Osteoblast (primary cell): Measurements from ENCODE around the gene TEDC2. TPM values are rescaled to one million over a fixed set of nuclear protein-coding genes. Genes with fewer than 3 reads are reported as not detected.

ENCODE experiments used
- DNase-seq: peaks from one replicate; pipeline ENCODE4 v3.0.0; 2011; ENCODE audit warnings: low spot score, mixed read lengths; ENCODE audit not compliant: insufficient read length; ENCODE audit errors: missing footprints
- H2AFZ ChIP-seq: 2 replicates; pipeline ENCODE4 v1.6.0; 2011; ENCODE audit warnings: mild to moderate bottlenecking, low read length
- H3K27ac ChIP-seq: 2 replicates; pipeline ENCODE4 v1.5.1; 2011; ENCODE audit warnings: mild to moderate bottlenecking, low read depth, low read length, moderate library complexity
- H3K27me3 ChIP-seq: 2 replicates; pipeline ENCODE4 v1.6.0; 2012; ENCODE audit warnings: mild to moderate bottlenecking, control low read depth, inconsistent platforms, low read length, moderate library complexity; ENCODE audit not compliant: insufficient read depth
- H3K36me3 ChIP-seq: 2 replicates; pipeline ENCODE4 v1.5.1; 2011; ENCODE audit warnings: mild to moderate bottlenecking, low read length, control low read depth, moderate library complexity; ENCODE audit not compliant: insufficient read depth
- H3K4me1 ChIP-seq: 2 replicates; pipeline ENCODE4 v1.5.1; 2011; ENCODE audit warnings: mild to moderate bottlenecking, low read length, control low read depth, moderate library complexity; ENCODE audit not compliant: insufficient read depth
- H3K4me2 ChIP-seq: 2 replicates; pipeline ENCODE4 v1.6.0; 2011; ENCODE audit warnings: mild to moderate bottlenecking, low read length; ENCODE audit not compliant: insufficient read depth
- H3K4me3 ChIP-seq: fragments of 200-600 bp; sonication (generic); 3 replicates; pipeline ENCODE4 v1.5.1; 2012; ENCODE audit warnings: mild to moderate bottlenecking, low read length, inconsistent platforms; ENCODE audit not compliant: insufficient read depth
- H3K79me2 ChIP-seq: 2 replicates; pipeline ENCODE4 v1.6.0; 2012; ENCODE audit warnings: mild to moderate bottlenecking, low read length, control low read depth, inconsistent platforms; ENCODE audit not compliant: insufficient read depth
- H3K9me3 ChIP-seq: 2 replicates; pipeline ENCODE4 v1.5.1; 2011; ENCODE audit warnings: low read depth, low read length, control low read depth
- H4K20me1 ChIP-seq: 2 replicates; pipeline ENCODE4 v1.6.0; 2012; ENCODE audit warnings: mild to moderate bottlenecking, low read length, control low read depth; ENCODE audit not compliant: insufficient read depth
- CTCF ChIP-seq: IDR thresholded peaks from 2 replicates; pipeline ENCODE4 v1.5.1; 2011; ENCODE audit warnings: mild to moderate bottlenecking, low read depth, low read length, moderate library complexity; ENCODE audit errors: extremely low read depth
- total RNA-seq: library from RNA; depleted of rRNA; stranded (reverse); fragments of >200 nt; gene quantifications from 2 replicates; pipeline ENCODE4 v1.2.3, GENCODE V29; 2012

Gene TEDC2
- total RNA-seq, 1 donor: 5.1 TPM

- Histone ChIP-seq H3K27ac (no peak overlapping the region), H3K4me3 (no peak overlapping the region), H3K4me2 (no peak overlapping the region), H3K27me3 (no peaks in the 10 kb centered on the region), H3K4me1 (peaks cover 9% of the 10 kb centered on the region), H4K20me1 (peaks cover 26% of the 10 kb centered on the region), H3K36me3 (peaks cover 4% of the 10 kb centered on the region), H3K79me2 (peaks cover 54% of the 10 kb centered on the region), H2AFZ (no peak overlapping the region), H3K9me3 (no peaks in the 10 kb centered on the region)
- TF ChIP-seq CTCF: no peak
- peak; percentile 61 for DNase-seq
These were observed 28.1 kb downstream of the TEDC2 start for GRCh38 chr16:2487903-2488531.

GRCh38 chr16:2489581-2489980 lies 29.7 kb downstream of the TEDC2 start:
- Histone ChIP-seq H3K4me3 (no peak overlapping the region), H3K27ac (no peak overlapping the region), H2AFZ (no peak overlapping the region), H3K9me3 (no peaks in the 10 kb centered on the region), H3K79me2 (peaks cover 42% of the 10 kb centered on the region), H3K36me3 (peaks cover 4% of the 10 kb centered on the region), H3K4me1 (no peaks in the 10 kb centered on the region), H4K20me1 (peaks cover 22% of the 10 kb centered on the region), H3K4me2 (no peak overlapping the region), H3K27me3 (no peaks in the 10 kb centered on the region)
- peak; percentile 49 for DNase-seq
- no peak for TF ChIP-seq CTCF

- H4K20me1 ChIP-seq: peaks cover 19% of the 10 kb centered on the region
- no peaks in the 10 kb centered on the region for H3K9me3 ChIP-seq
- H3K79me2 ChIP-seq: peaks cover 33% of the 10 kb centered on the region
- no peak overlapping the region for H3K27ac ChIP-seq
- no peak overlapping the region for H3K4me2 ChIP-seq
- peaks cover 4% of the 10 kb centered on the region for H3K36me3 ChIP-seq
- H3K4me1 ChIP-seq: no peaks in the 10 kb centered on the region
- H2AFZ ChIP-seq: no peak overlapping the region
- no peak overlapping the region for H3K4me3 ChIP-seq
- H3K27me3 ChIP-seq: no peaks in the 10 kb centered on the region
- TF ChIP-seq CTCF: no peak
- peak; percentile 58 for DNase-seq
These were observed 30.5 kb downstream of the TEDC2 start for GRCh38 chr16:2490190-2491105.

GRCh38 chr16:2492292-2492691 lies 32.4 kb downstream of the TEDC2 start:
- H3K27ac ChIP-seq: no peak overlapping the region
- no peak overlapping the region for H3K4me2 ChIP-seq
- peaks cover 15% of the 10 kb centered on the region for H3K36me3 ChIP-seq
- no peak for TF ChIP-seq CTCF
- peaks cover 22% of the 10 kb centered on the region for H4K20me1 ChIP-seq
- peaks cover 23% of the 10 kb centered on the region for H3K79me2 ChIP-seq
- DNase-seq: peak; percentile 46
- H3K4me1 ChIP-seq: peaks cover 4% of the 10 kb centered on the region
- H3K27me3 ChIP-seq: no peaks in the 10 kb centered on the region
- no peaks in the 10 kb centered on the region for H3K9me3 ChIP-seq
- no peak overlapping the region for H3K4me3 ChIP-seq
- no peak overlapping the region for H2AFZ ChIP-seq
